Measurements from ENCODE around the gene FIBP.

Gene FIBP

DNA sequence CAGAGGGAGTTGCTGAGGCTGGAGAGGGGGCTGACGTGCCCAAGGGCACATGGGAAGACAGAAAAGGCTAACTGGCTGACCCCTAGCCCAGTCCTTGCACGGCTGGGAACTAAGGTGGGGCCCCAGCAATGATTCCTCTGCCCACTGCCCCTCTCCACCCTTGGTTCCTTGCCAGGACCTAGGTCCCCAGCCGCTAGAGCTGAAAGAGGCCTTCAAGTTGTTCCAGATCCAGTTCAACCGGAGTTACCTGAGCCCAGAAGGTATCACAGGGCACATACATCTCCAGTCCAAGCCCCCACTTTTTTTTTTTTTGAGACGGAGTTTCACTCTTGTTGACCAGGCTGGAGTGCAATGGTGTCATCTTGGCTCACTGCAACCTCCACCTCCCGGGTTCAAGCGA, 8.2 kb downstream of the FIBP start:
- TF ChIP-seq CTCF (IDR thresholded peaks at IDR 0.05; ENCODE audit: low read depth, low read length, missing control alignments): no peak
- H3K4me3 ChIP-seq (replicated peaks; ENCODE audit: low read depth, low read length): no peak overlapping the region
- no peak for DNase-seq (ENCODE audit: extremely low read depth, low read depth)

GRCh38 chr11:65879617-65880016, 8.7 kb downstream of the FIBP start, which contains the start of gene CTSW:
TSS of gene CTSW (plus strand) at chr11:65879837. CDS start at chr11:65879855, 18 bp downstream.
- no peak for TF ChIP-seq CTCF (IDR thresholded peaks at IDR 0.05; ENCODE audit: low read depth, low read length, missing control alignments)
- no peak for DNase-seq (ENCODE audit: extremely low read depth, low read depth)

DNA sequence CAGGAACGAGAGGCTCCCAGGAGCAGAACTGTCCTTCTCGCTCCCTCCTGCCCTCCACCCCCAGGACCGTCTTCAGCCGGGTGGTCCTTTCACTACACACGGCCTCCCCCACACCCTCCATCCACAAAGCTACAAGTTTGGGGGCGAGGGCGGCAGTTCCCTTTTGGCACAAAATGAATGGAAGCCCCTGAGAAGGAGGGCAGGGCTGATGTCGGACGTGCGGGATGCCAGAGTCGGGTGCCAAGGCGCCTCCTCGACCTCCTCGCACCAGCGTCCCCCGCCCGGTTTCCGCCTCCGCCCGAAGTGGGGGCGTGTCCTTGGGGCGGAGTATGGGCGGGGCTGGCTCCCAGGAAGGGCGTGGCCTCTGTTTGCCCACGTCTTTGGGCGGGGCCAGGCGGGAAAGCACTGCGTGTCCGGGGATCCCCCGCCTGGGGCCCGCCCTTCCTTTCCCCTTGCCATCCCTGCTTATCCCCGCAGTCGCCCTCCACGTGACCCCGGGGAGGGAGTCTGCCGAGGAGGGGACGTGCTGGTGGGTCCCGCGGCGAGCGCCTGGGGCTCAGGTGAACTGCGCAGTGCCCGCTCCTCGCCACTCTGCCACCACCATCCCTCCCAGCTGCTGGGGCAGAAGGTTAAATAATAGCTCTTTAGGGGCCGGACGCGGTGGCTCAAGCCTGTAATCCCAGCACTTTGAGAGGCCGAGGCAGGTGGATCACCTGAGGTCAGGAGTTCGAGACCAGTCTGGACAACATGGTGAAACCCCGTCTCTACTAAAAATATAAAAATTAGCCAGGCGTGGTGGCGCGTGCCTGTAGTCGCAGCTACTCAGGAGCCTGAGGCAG, 14.7 kb downstream of the FIBP start:
- H3K4me3 ChIP-seq (replicated peaks; ENCODE audit: low read depth, low read length): peak overlapping the region; percentile 62
- no peak for TF ChIP-seq CTCF (IDR thresholded peaks at IDR 0.05; ENCODE audit: low read depth, low read length, missing control alignments)
- peak; percentile 68 for DNase-seq (ENCODE audit: extremely low read depth, low read depth)

More at GRCh38 chr11:65879617-65880016, 8.7 kb downstream of the FIBP start, which contains the start of gene CTSW:
- H3K4me3 ChIP-seq (replicated peaks; ENCODE audit: low read depth, low read length): no peak within 1 kb of the TSS

GRCh38 chr11:65872586-65873317, 15.5 kb downstream of the FIBP start, which contains the start of gene EFEMP2:
TSS of gene EFEMP2 (minus strand) at chr11:65872800. CDS start at chr11:65872354, 446 bp downstream.
- peak within 1 kb of the TSS; percentile 62 for H3K4me3 ChIP-seq (replicated peaks; ENCODE audit: low read depth, low read length)
- DNase-seq (ENCODE audit: extremely low read depth, low read depth): no peak
- no peak for TF ChIP-seq CTCF (IDR thresholded peaks at IDR 0.05; ENCODE audit: low read depth, low read length, missing control alignments)

GRCh38 chr11:65871811-65872548, 16.3 kb downstream of the FIBP start:
- H3K4me3 ChIP-seq (replicated peaks; ENCODE audit: low read depth, low read length): peak overlapping the region; percentile 62
- TF ChIP-seq CTCF (IDR thresholded peaks at IDR 0.05; ENCODE audit: low read depth, low read length, missing control alignments): peak; percentile 7
- DNase-seq (ENCODE audit: extremely low read depth, low read depth): no peak

All from HFF-Myc (cell line).